ENCODE results near the gene PLCB4. TPM values are rescaled to one million over a fixed set of nuclear protein-coding genes. Genes with fewer than 3 reads are reported as not detected.
A peak's percentile ranks its signal among the peaks of the same experiment; 100 is the strongest.

The PLCB4 gene
- total and polyA plus RNA-seq, 5 donors: 9.4 to 42.2 (median 27.7) TPM

- no peak for ATAC-seq
- intact Hi-C loops (cut with DNase I): loop anchor here in 2 of 4 donors (5.0 to 10.0 kb wide), 2 partner anchors 273 to 286 kb away; no protein-coding TSS in a partner anchor
- Histone ChIP-seq H3K4me3 (ENCODE audit: low read length) (no peak overlapping the region), H3K27ac (ENCODE audit: low read length) (no peak overlapping the region), H3K27me3 (ENCODE audit: control insufficient read depth, insufficient read depth) (no peaks in the 10 kb centered on the region), H3K4me1 (ENCODE audit: control insufficient read depth, insufficient read depth, low read length) (peaks cover 9% of the 10 kb centered on the region), H3K9me3 (ENCODE audit: control insufficient read depth, low read length) (no peaks in the 10 kb centered on the region)
- DNase-seq: no peak
- WGBS: 79% methylated on average over 5 of the region's 5 CpGs
Measured at GRCh38 chr20:9078826-9079731, 10.2 kb downstream of the PLCB4 start.

DNA sequence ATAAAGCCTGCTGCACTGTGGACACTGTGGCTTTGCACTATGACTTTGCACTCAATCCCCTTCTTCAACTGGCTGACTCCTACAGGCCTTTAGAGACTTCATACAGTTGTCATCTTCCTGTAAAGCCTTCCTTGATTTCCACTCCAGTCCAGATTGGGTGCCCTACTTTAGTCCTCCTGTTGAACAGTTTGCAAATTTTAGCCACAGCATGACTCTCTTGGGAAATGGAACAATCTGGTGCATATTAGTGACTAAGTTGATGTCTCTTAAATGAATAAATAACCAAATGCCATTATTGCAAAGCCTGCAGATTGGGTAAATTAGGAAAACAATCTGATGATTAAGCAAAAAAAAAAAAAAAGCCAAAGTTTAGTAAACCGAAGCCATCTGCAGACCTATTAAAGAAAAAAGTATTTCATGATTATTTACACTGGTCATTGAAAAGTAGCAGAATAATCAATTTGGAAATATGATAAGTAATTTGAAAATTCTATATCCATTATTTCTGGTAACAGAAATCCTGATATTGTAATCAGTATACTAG is 12.6 kb downstream of the PLCB4 start:
- Histone ChIP-seq H3K27ac (ENCODE audit: low read length) (no peak overlapping the region), H3K9me3 (ENCODE audit: control insufficient read depth, low read length) (no peaks in the 10 kb centered on the region), H3K27me3 (ENCODE audit: control insufficient read depth, insufficient read depth) (no peaks in the 10 kb centered on the region), H3K4me3 (ENCODE audit: low read length) (no peak overlapping the region), H3K4me1 (ENCODE audit: control insufficient read depth, insufficient read depth, low read length) (peaks cover 8% of the 10 kb centered on the region)
- DNase-seq (no peak), ATAC-seq (no peak)
- intact Hi-C loops (cut with DNase I): no loop called here
- 58% methylated on average over 1 of the region's 1 CpG for WGBS

DNA sequence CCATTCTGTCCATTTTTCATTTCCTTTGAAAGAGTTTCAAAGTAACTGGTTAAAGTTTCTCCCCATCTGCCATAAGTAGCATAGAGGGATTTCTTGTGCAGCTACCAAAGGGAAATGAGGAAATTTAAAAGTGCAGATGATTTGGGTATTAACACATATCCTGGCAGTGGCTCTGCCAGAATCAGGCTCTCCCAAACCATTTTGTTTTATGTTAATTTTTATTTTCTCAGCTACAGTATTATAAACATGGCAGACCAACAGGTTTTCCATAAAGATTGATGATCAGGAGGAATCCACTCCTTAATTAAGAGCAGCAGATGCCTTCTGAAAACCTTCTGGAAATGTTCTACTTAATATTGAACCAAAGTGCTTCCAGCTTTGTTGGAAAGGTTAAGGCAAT is 13.9 kb downstream of the PLCB4 start:
- ATAC-seq (no peak), DNase-seq (no peak)
- Histone ChIP-seq H3K9me3 (ENCODE audit: control insufficient read depth, low read length) (no peaks in the 10 kb centered on the region), H3K4me1 (ENCODE audit: control insufficient read depth, insufficient read depth, low read length) (peaks cover 8% of the 10 kb centered on the region), H3K4me3 (ENCODE audit: low read length) (no peak overlapping the region), H3K27me3 (ENCODE audit: control insufficient read depth, insufficient read depth) (no peaks in the 10 kb centered on the region), H3K27ac (ENCODE audit: low read length) (no peak overlapping the region)
- intact Hi-C loops (cut with DNase I): no loop called here

DNA sequence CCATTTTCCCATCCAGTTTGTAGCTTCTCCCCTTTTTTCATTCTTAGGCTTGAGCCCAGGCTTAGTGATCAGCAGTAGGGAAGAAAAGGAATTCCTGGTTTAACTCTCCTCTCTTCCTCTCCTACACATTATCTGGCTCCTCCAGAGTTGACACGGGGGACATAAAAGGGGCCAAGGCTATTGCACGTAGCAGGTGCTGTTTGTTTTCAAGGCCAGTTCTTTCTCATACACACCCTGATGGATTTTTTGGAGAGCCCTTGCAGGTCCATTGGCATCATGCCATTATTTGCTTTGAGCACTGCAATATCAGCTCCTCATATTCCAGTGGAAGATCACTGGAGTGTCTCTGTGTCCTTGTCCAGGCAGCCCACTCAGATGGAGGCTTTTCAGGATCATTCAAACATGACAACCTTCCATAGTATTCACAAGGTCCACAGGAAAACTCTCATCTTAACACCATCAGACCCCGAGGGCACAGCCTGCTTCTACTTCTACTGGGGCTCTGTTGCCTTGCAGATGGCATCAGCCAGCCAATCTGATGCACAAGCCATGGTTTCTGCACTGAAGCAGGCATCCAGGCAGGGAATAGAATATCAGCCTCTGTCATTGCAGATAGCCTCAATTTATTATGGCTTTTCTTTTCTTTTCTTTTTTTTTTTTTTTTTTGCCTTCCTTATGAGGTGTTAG is 18.8 kb downstream of the PLCB4 start:
- intact Hi-C loops (cut with DNase I): no loop called here
- Histone ChIP-seq H3K27ac (ENCODE audit: low read length) (no peak overlapping the region), H3K4me1 (ENCODE audit: control insufficient read depth, insufficient read depth, low read length) (peaks cover 8% of the 10 kb centered on the region), H3K9me3 (ENCODE audit: control insufficient read depth, low read length) (no peaks in the 10 kb centered on the region), H3K4me3 (ENCODE audit: low read length) (no peak overlapping the region), H3K27me3 (ENCODE audit: control insufficient read depth, insufficient read depth) (no peaks in the 10 kb centered on the region)
- WGBS: 79% methylated on average over 3 of the region's 3 CpGs
- DNase-seq (no peak), ATAC-seq (no peak)

GRCh38 chr20:9088556-9088955 is 19.7 kb downstream of the PLCB4 start:
- ATAC-seq (no peak), DNase-seq (no peak)
- peaks cover 6% of the 10 kb centered on the region for H3K4me1 ChIP-seq (ENCODE audit: control insufficient read depth, insufficient read depth, low read length)
- no peak overlapping the region for H3K27ac ChIP-seq (ENCODE audit: low read length)
- no peaks in the 10 kb centered on the region for H3K27me3 ChIP-seq (ENCODE audit: control insufficient read depth, insufficient read depth)
- no peaks in the 10 kb centered on the region for H3K9me3 ChIP-seq (ENCODE audit: control insufficient read depth, low read length)
- H3K4me3 ChIP-seq (ENCODE audit: low read length): no peak overlapping the region
- intact Hi-C loops (cut with DNase I): no loop called here

DNA sequence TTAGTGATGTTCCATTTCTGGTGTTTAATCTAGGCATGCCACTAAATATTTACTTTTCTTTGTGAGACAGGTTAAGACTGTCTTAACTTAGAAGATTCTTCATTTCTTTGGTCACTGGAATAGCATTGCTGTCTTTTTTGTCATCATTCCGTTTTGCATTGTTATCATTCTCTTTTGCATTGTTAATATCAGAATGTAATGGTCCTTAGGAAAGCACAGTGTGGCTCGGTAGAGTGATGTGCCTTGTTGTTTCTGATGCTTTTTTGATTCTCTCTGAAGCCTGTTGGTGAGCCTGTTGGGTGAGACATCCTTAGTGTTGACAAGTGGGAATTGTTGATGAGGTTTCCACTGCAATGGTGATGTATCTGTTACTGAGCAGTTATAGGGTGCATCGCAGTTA is 23.2 kb downstream of the PLCB4 start:
- Histone ChIP-seq H3K9me3 (ENCODE audit: control insufficient read depth, low read length) (no peaks in the 10 kb centered on the region), H3K4me3 (ENCODE audit: low read length) (no peak overlapping the region), H3K27me3 (ENCODE audit: control insufficient read depth, insufficient read depth) (no peaks in the 10 kb centered on the region), H3K27ac (ENCODE audit: low read length) (no peak overlapping the region), H3K4me1 (ENCODE audit: control insufficient read depth, insufficient read depth, low read length) (peaks cover 3% of the 10 kb centered on the region)
- DNase-seq: no peak
- 59% methylated on average over 3 of the region's 3 CpGs for WGBS
- peak; percentile 36 to 43 for ATAC-seq
- intact Hi-C loops (cut with DNase I): no loop called here

GRCh38 chr20:9092655-9093054 is 23.8 kb downstream of the PLCB4 start:
- intact Hi-C loops (cut with DNase I): no loop called here
- 64% methylated on average over 3 of the region's 3 CpGs for WGBS
- ATAC-seq (no peak), DNase-seq (no peak)
- Histone ChIP-seq H3K27me3 (ENCODE audit: control insufficient read depth, insufficient read depth) (no peaks in the 10 kb centered on the region), H3K9me3 (ENCODE audit: control insufficient read depth, low read length) (no peaks in the 10 kb centered on the region), H3K27ac (ENCODE audit: low read length) (peak overlapping the region; percentile 52), H3K4me3 (ENCODE audit: low read length) (no peak overlapping the region), H3K4me1 (ENCODE audit: control insufficient read depth, insufficient read depth, low read length) (peaks cover 3% of the 10 kb centered on the region)

- 35% methylated on average over 8 of the region's 8 CpGs for WGBS
- H3K9me3 ChIP-seq (ENCODE audit: control insufficient read depth, low read length): no peaks in the 10 kb centered on the region
- H3K4me3 ChIP-seq (ENCODE audit: low read length): peak overlapping the region; percentile 27
- no peak for DNase-seq
- peaks cover 3% of the 10 kb centered on the region for H3K4me1 ChIP-seq (ENCODE audit: control insufficient read depth, insufficient read depth, low read length)
- H3K27ac ChIP-seq (ENCODE audit: low read length): peak overlapping the region; percentile 43
- intact Hi-C loops (cut with DNase I): no loop called here
- no peaks in the 10 kb centered on the region for H3K27me3 ChIP-seq (ENCODE audit: control insufficient read depth, insufficient read depth)
- peak; percentile 41 to 63 for ATAC-seq
Measured at GRCh38 chr20:9093218-9093957, 24.5 kb downstream of the PLCB4 start.

GRCh38 chr20:9099372-9099771 is 30.5 kb downstream of the PLCB4 start:
- intact Hi-C loops (cut with DNase I): no loop called here

DNA sequence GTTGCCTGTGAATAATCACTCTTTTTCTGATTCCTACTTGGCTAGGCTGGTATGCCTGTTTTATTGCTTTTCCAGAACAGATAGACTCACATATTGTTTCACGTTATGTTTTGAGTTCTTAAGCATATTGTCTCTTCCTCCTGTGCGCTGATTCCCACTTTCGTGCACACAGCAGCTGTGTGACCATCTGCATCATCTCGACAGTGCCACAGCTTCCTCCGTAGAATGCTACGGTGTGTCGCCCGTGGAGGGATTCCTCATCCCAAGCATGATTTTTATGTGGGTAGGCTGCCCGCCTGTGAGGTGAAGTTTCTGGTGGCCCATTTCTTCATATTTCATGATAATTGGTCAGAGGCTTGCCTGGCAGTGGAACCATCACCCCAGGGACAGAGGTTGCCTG is 31.8 kb downstream of the PLCB4 start:
- Histone ChIP-seq H3K9me3 (ENCODE audit: control insufficient read depth, low read length) (no peaks in the 10 kb centered on the region), H3K4me1 (ENCODE audit: control insufficient read depth, insufficient read depth, low read length) (no peaks in the 10 kb centered on the region), H3K27ac (ENCODE audit: low read length) (no peak overlapping the region), H3K4me3 (ENCODE audit: low read length) (no peak overlapping the region), H3K27me3 (ENCODE audit: control insufficient read depth, insufficient read depth) (no peaks in the 10 kb centered on the region)
- DNase-seq (no peak), ATAC-seq (no peak)
- intact Hi-C loops (cut with DNase I): no loop called here
- WGBS: 96% methylated on average over 9 of the region's 9 CpGs

More at GRCh38 chr20:9099372-9099771, 30.5 kb downstream of the PLCB4 start:
- Histone ChIP-seq H3K4me3 (ENCODE audit: low read length) (no peak overlapping the region), H3K27ac (ENCODE audit: low read length) (no peak overlapping the region), H3K9me3 (ENCODE audit: control insufficient read depth, low read length) (no peaks in the 10 kb centered on the region), H3K27me3 (ENCODE audit: control insufficient read depth, insufficient read depth) (no peaks in the 10 kb centered on the region), H3K4me1 (ENCODE audit: control insufficient read depth, insufficient read depth, low read length) (no peaks in the 10 kb centered on the region)
- 91% methylated on average over 2 of the region's 2 CpGs for WGBS
- DNase-seq (no peak), ATAC-seq (no peak)

GRCh38 chr20:9102456-9102855 is 33.6 kb downstream of the PLCB4 start:
- H3K27me3 ChIP-seq (ENCODE audit: control insufficient read depth, insufficient read depth): no peaks in the 10 kb centered on the region
- no peak overlapping the region for H3K27ac ChIP-seq (ENCODE audit: low read length)
- ATAC-seq: no peak
- H3K9me3 ChIP-seq (ENCODE audit: control insufficient read depth, low read length): no peaks in the 10 kb centered on the region
- H3K4me3 ChIP-seq (ENCODE audit: low read length): no peak overlapping the region
- no peak for DNase-seq
- intact Hi-C loops (cut with DNase I): no loop called here
- no peaks in the 10 kb centered on the region for H3K4me1 ChIP-seq (ENCODE audit: control insufficient read depth, insufficient read depth, low read length)
